ENCODE data around the gene DNAAF9.

DNA sequence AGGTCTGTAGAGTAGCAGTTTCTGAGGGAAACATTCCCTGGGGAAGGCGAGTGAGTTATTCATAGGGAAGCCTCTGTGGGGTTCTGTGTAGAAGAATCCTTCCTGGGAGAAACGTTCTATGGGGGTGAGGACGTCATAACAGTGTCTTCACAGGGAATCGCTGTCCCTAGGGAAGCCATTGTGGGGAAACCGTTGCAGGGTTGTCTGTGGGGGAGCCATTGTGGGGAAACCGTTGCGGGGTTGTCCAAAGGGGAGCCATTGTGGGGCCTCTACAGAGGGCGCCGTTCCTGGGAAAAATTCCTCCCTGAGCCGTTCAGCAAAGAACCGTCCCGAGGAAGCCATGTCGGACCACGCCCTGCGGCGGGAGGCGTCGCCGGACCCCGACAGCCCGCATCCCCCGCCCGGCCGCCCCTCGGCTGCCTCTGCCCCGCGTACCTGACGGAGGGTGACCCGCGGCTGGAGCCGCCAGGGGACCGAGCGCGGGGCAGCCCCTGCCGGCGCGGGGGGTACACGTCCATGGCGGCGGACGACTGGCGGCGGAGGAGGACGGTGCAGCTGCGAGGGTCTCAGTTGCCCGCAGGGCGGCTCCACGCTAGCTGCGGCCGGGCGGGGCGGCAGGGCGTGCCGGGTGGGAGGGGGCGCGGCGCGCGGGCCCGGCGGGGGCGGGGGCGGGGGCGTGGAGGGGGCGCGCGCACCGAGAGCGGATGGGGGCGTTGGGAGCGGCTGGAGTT lies at the start of gene DNAAF9:
- TF ChIP-seq, protein P1, sequence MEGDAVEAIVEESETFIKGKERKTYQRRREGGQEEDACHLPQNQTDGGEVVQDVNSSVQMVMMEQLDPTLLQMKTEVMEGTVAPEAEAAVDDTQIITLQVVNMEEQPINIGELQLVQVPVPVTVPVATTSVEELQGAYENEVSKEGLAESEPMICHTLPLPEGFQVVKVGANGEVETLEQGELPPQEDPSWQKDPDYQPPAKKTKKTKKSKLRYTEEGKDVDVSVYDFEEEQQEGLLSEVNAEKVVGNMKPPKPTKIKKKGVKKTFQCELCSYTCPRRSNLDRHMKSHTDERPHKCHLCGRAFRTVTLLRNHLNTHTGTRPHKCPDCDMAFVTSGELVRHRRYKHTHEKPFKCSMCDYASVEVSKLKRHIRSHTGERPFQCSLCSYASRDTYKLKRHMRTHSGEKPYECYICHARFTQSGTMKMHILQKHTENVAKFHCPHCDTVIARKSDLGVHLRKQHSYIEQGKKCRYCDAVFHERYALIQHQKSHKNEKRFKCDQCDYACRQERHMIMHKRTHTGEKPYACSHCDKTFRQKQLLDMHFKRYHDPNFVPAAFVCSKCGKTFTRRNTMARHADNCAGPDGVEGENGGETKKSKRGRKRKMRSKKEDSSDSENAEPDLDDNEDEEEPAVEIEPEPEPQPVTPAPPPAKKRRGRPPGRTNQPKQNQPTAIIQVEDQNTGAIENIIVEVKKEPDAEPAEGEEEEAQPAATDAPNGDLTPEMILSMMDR (conservative IDR thresholded peaks at IDR 0.05; ENCODE audit: low read length): no peak
- TF ChIP-seq EZH2phosphoT487 (IDR thresholded peaks at IDR 0.05; ENCODE audit: borderline replicate concordance, low read depth, low read length): no peak
